Erythroblast (primary cell): Measurements from ENCODE around the gene PPP1R12B.
"Not testable (repeated sequence)": the region's sequence is repeated elsewhere in the genome, so short reads cannot be mapped to it uniquely, and the experiment has no call there.

Experiments
- DNase-seq, 2 experiments: peaks; one replicate each; lab custom pipeline; 2025; lab: John Stamatoyannopoulos, UW
- GATA1 ChIP-seq: IDR thresholded peaks from 2 replicates; pipeline ENCODE4 v1.6.1; 2011; ENCODE audit warnings: low read depth, mild to moderate bottlenecking, control low read depth, low read length, moderate library complexity
- POLR2A ChIP-seq: IDR thresholded peaks from 2 replicates; pipeline ENCODE4 v1.6.1; 2011; ENCODE audit warnings: mild to moderate bottlenecking, low read length

PPP1R12B gene

GRCh38 chr1:202613571-202613970 is 265.1 kb downstream of the PPP1R12B start:
- no peak for DNase-seq
- TF ChIP-seq POLR2A (no peak), GATA1 (no peak)

- DNase-seq = not testable (repeated sequence)
These were observed 266.1 kb downstream of the PPP1R12B start for GRCh38 chr1:202614363-202615207.

- DNase-seq = not testable (repeated sequence)
These were observed 266.7 kb downstream of the PPP1R12B start for GRCh38 chr1:202615208-202615500.

GRCh38 chr1:202615501-202616354 is 267.2 kb downstream of the PPP1R12B start:
- TF ChIP-seq POLR2A (no peak), GATA1 (no peak)
- no peak for DNase-seq

GRCh38 chr1:202616355-202616915 is 267.9 kb downstream of the PPP1R12B start:
- TF ChIP-seq POLR2A = no peak
- no peak for DNase-seq

GRCh38 chr1:202619012-202619411 is 270.5 kb downstream of the PPP1R12B start:
- not testable (repeated sequence) for DNase-seq

- no peak for TF ChIP-seq POLR2A
- no peak for TF ChIP-seq GATA1
- no peak for DNase-seq
These were observed 271.0 kb downstream of the PPP1R12B start for GRCh38 chr1:202619505-202619904.

- DNase-seq = not testable (repeated sequence)
These were observed 271.5 kb downstream of the PPP1R12B start for GRCh38 chr1:202620036-202620435.

- no peak for DNase-seq
- no peak for TF ChIP-seq POLR2A
- TF ChIP-seq GATA1 = no peak
These were observed 272.9 kb downstream of the PPP1R12B start for GRCh38 chr1:202621446-202621845.

GRCh38 chr1:202622388-202622787 is 273.9 kb downstream of the PPP1R12B start:
- no peak for DNase-seq
- no peak for TF ChIP-seq GATA1

- peak in 1 of 2 experiments; percentile 23 for DNase-seq
- no peak for TF ChIP-seq GATA1
- no peak for TF ChIP-seq POLR2A
These were observed 274.6 kb downstream of the PPP1R12B start for GRCh38 chr1:202623075-202623474.

- DNase-seq = not testable (repeated sequence)
These were observed 275.0 kb downstream of the PPP1R12B start for GRCh38 chr1:202623476-202623875.

GRCh38 chr1:202624088-202624780 is 275.7 kb downstream of the PPP1R12B start:
- DNase-seq = no peak
- no peak for TF ChIP-seq POLR2A
- no peak for TF ChIP-seq GATA1

- DNase-seq = peak; percentile 35 to 51
- TF ChIP-seq POLR2A = no peak
- TF ChIP-seq GATA1 = no peak
These were observed 276.2 kb downstream of the PPP1R12B start for GRCh38 chr1:202624781-202625108.
